ENCODE data around the gene AKT1. TPM values are rescaled to one million over a fixed set of nuclear protein-coding genes. Genes with fewer than 3 reads are reported as not detected.

The AKT1 gene
- total RNA-seq, 3 donors from 2014 or later = 107 to 124 (median 116) TPM

DNA sequence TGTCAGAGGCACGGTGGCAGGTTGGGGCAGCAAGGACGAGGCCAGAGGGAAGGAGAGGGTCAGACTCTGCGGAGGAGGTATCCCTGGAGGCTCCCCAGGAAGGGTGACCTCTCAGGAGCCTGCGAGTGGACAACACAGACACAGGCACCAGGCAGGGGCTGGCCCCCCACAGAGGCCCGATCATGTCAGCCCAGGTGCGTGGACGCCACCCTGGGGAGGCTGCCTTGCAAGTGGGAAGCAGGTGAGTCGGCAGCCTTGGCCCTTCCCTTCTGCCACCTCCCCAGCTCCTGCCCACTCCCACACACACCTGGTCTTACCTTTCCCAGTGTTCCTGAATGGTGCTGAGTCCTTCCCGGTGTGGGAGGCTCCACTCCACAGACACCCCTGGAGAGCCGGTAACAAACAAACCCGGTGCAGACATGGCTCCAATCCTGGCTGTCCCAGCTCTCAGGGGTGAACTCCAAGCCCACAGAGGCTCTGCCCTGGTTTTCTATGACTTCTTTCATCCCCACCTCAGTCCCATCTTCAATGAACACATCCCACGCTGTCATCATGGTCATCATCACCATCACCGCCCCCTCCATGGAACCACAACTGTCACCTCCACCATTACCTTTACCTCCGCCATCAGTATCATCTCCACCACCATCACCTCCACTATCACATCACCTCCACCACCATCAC, 10.5 kb upstream of the AKT1 start:
- no peak for ATAC-seq

DNA sequence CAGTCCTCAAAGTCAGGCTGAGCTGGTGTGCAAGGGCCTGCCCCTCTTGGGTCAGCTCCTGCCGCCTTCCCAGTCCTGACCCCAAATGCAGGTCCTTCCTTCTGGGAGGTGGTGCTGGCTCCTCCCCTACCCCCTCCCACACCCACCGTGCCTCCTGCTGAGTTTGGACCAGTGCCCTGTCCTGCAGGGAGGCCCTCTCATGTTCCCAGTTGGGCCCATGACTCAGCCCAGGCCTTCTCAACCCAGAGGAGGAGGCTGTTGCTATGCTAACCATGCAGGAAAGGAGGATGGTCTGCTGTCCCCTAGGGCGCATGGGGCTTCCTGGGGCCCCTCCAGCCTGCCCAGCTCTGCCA, 9.8 kb upstream of the AKT1 start:
- H3K27me3 Mint-ChIP-seq (ENCODE audit: low read depth) = no peaks in the 10 kb centered on the region
- peaks cover 13% of the 10 kb centered on the region for H3K4me1 Mint-ChIP-seq (ENCODE audit: low read depth)
- no peak overlapping the region for H3K4me3 Mint-ChIP-seq
- H3K9me3 Mint-ChIP-seq = no peaks in the 10 kb centered on the region
- ATAC-seq (no peak), DNase-seq (no peak)
- H3K36me3 Mint-ChIP-seq (ENCODE audit: insufficient read depth) = no peaks in the 10 kb centered on the region

More for the DNA sequence above, 10.5 kb upstream of the AKT1 start:
- H3K4me1 Mint-ChIP-seq (ENCODE audit: low read depth) = peaks cover 13% of the 10 kb centered on the region
- no peaks in the 10 kb centered on the region for H3K36me3 Mint-ChIP-seq (ENCODE audit: insufficient read depth)
- H3K9me3 Mint-ChIP-seq = no peaks in the 10 kb centered on the region
- DNase-seq = no peak
- no peaks in the 10 kb centered on the region for H3K27me3 Mint-ChIP-seq (ENCODE audit: low read depth)
- H3K4me3 Mint-ChIP-seq = no peak overlapping the region

- Mint-ChIP-seq H3K4me1 (ENCODE audit: low read depth) (peaks cover 15% of the 10 kb centered on the region), H3K27me3 (ENCODE audit: low read depth) (no peaks in the 10 kb centered on the region), H3K4me3 (no peak overlapping the region), H3K36me3 (ENCODE audit: insufficient read depth) (no peaks in the 10 kb centered on the region), H3K9me3 (no peaks in the 10 kb centered on the region)
- DNase-seq (no peak), ATAC-seq (no peak)
Measured at GRCh38 chr14:104804481-104805325, 9.2 kb upstream of the AKT1 start.

GRCh38 chr14:104803912-104804410, 8.4 kb upstream of the AKT1 start:
- ATAC-seq = no peak
- peaks cover 19% of the 10 kb centered on the region for H3K4me1 Mint-ChIP-seq (ENCODE audit: low read depth)
- H3K36me3 Mint-ChIP-seq (ENCODE audit: insufficient read depth) = no peaks in the 10 kb centered on the region
- H3K27me3 Mint-ChIP-seq (ENCODE audit: low read depth) = no peaks in the 10 kb centered on the region
- no peaks in the 10 kb centered on the region for H3K9me3 Mint-ChIP-seq
- H3K4me3 Mint-ChIP-seq = no peak overlapping the region
- no peak for DNase-seq

DNA sequence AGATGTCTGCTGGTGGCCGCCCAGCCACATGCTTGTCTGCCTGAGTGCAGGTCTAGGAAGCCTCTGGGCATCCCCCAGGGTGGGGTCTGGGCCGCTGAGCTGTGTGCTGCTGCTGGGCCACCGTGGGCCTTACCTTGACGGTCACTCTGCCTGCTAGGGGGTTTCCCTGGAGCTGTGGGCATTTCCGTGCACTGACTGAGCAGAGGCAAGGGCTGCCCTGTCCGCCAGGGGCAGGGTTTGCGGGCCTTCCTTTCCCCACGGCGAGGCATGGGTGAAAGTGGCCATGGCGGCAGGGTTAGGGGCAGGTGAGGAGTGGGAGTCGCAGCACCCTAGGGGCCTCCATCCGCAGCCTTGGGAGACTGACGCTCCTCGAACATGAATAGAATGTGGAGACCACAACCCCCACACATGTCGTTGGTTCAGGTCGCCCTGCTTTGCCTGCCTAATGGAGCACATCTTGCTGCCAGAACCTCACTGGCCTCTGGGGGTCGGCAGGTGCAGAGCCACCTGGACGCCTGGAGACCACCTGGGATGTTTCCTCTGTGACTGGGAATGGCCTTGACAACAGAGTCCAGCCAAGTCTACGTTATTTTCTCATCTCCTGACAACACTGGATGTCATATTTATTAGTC, 7.8 kb upstream of the AKT1 start:
- H3K36me3 Mint-ChIP-seq (ENCODE audit: insufficient read depth) = no peaks in the 10 kb centered on the region
- H3K9me3 Mint-ChIP-seq = no peaks in the 10 kb centered on the region
- no peaks in the 10 kb centered on the region for H3K27me3 Mint-ChIP-seq (ENCODE audit: low read depth)
- no peak overlapping the region for H3K4me3 Mint-ChIP-seq
- ATAC-seq = no peak
- H3K4me1 Mint-ChIP-seq (ENCODE audit: low read depth) = peaks cover 19% of the 10 kb centered on the region
- no peak for DNase-seq

- H3K4me3 Mint-ChIP-seq = peak overlapping the region; percentile 49
- H3K4me1 Mint-ChIP-seq (ENCODE audit: low read depth) = peaks cover 19% of the 10 kb centered on the region
- ATAC-seq = no peak
- H3K9me3 Mint-ChIP-seq = no peaks in the 10 kb centered on the region
- DNase-seq = no peak
- no peaks in the 10 kb centered on the region for H3K36me3 Mint-ChIP-seq (ENCODE audit: insufficient read depth)
- H3K27me3 Mint-ChIP-seq (ENCODE audit: low read depth) = no peaks in the 10 kb centered on the region
Measured at GRCh38 chr14:104802394-104803184, 7.0 kb upstream of the AKT1 start.

- no peaks in the 10 kb centered on the region for H3K36me3 Mint-ChIP-seq (ENCODE audit: insufficient read depth)
Measured at GRCh38 chr14:104801520-104802393, 6.2 kb upstream of the AKT1 start.

GRCh38 chr14:104800771-104801519, 5.4 kb upstream of the AKT1 start, which contains the start of gene ZBTB42:
Gene ZBTB42 (plus strand): TSS chr14:104801101. CDS start chr14:104801198, 97 bp downstream.
- Mint-ChIP-seq H3K4me1 (ENCODE audit: low read depth) (peaks cover 29% of the 10 kb centered on the region), H3K4me3 (peak within 1 kb of the TSS; percentile 84), H3K36me3 (ENCODE audit: insufficient read depth) (no peaks in the 10 kb centered on the region), H3K9me3 (no peaks in the 10 kb centered on the region), H3K27me3 (ENCODE audit: low read depth) (no peaks in the 10 kb centered on the region)
- DNase-seq (peak; percentile 65), ATAC-seq (peak; percentile 40 to 51)

More at GRCh38 chr14:104801520-104802393, 6.2 kb upstream of the AKT1 start:
- no peak for DNase-seq
- no peak for ATAC-seq
- Mint-ChIP-seq H3K4me3 (peak overlapping the region; percentile 84), H3K27me3 (ENCODE audit: low read depth) (no peaks in the 10 kb centered on the region), H3K9me3 (no peaks in the 10 kb centered on the region), H3K4me1 (ENCODE audit: low read depth) (peaks cover 22% of the 10 kb centered on the region)

DNA sequence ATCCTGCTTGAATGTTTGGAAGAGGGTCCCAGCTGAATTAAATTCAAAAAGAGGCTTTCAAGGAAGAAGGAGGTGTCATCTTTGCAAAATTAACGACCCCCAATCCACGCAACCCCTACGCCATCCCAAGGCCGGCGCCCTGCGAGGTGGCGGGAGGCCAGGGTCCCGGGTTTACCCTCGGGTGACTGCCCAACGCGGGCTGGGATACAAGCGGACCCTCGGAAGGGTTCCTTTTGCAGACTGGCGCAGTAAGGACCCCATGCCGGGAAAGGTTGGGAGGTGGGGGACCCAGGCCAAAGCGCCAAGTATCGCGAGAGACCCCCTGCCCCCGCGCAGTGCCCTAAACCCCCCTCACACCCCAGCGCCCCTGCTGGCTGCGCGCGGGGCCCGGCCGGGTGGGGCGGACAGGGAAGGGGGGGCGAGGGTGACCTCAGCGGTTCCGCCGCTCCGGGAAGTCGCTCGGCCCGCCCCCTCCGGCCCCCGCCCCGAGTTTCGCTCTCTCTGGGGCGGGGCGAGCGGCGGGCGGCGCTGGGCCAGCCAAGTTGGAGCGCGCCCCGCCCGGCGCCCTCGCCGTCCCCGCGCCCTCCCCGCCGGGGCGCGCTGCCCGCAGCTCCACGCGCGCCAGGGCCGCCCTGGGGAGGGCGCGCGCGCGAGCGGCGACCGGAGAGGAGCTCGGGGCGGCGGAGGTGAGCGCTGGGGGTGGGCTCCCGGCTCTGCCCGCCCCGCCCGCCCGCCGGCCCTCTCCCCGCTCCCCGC, 4.6 kb upstream of the AKT1 start:
- H3K4me1 Mint-ChIP-seq (ENCODE audit: low read depth) = peaks cover 30% of the 10 kb centered on the region
- peak overlapping the region; percentile 65 for H3K4me3 Mint-ChIP-seq
- DNase-seq = peak; percentile 83
- H3K36me3 Mint-ChIP-seq (ENCODE audit: insufficient read depth) = no peaks in the 10 kb centered on the region
- no peaks in the 10 kb centered on the region for H3K27me3 Mint-ChIP-seq (ENCODE audit: low read depth)
- H3K9me3 Mint-ChIP-seq = no peaks in the 10 kb centered on the region
- peak; percentile 69 to 76 for ATAC-seq

DNA sequence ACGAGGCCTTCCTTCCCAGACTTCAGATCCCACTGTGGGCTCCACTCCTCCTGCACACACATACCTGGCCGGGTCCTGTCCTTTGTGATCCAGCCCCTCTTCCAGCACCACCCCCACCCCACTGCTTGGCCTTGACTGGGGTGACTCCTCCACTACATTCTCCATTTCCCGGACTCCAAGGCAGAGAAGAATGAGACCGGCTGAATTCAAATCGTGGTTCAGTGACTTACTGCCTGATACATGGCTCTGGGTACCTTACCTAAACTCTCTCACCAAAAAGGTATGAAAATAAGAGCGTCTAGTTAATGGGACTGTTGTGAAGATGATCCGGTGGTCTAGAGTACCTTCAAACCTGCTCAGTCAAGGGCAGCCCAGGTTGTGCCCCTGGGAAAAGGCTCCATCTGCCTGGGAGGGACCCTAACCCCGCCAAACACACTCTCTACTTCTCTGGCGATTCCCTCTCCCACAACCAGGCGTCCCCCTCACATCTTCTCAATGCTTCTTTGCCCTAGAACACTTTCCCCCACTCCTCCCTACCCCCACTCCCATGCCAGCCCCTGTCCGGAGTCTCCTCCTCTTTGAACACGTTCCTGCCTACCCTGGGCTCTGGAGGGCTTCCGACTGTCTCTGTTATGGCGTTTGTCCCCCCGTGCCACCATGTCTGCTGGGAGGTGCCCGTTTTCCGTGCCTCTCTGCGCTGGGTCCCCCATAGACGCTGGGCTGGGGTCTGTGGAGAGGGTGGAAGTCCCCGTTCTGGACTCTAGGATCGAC, 3.9 kb upstream of the AKT1 start:
- H3K9me3 Mint-ChIP-seq = no peaks in the 10 kb centered on the region
- DNase-seq = no peak
- H3K27me3 Mint-ChIP-seq (ENCODE audit: low read depth) = no peaks in the 10 kb centered on the region
- H3K36me3 Mint-ChIP-seq (ENCODE audit: insufficient read depth) = no peaks in the 10 kb centered on the region
- H3K4me1 Mint-ChIP-seq (ENCODE audit: low read depth) = peaks cover 33% of the 10 kb centered on the region
- no peak for ATAC-seq
- H3K4me3 Mint-ChIP-seq = peak overlapping the region; percentile 65

DNA sequence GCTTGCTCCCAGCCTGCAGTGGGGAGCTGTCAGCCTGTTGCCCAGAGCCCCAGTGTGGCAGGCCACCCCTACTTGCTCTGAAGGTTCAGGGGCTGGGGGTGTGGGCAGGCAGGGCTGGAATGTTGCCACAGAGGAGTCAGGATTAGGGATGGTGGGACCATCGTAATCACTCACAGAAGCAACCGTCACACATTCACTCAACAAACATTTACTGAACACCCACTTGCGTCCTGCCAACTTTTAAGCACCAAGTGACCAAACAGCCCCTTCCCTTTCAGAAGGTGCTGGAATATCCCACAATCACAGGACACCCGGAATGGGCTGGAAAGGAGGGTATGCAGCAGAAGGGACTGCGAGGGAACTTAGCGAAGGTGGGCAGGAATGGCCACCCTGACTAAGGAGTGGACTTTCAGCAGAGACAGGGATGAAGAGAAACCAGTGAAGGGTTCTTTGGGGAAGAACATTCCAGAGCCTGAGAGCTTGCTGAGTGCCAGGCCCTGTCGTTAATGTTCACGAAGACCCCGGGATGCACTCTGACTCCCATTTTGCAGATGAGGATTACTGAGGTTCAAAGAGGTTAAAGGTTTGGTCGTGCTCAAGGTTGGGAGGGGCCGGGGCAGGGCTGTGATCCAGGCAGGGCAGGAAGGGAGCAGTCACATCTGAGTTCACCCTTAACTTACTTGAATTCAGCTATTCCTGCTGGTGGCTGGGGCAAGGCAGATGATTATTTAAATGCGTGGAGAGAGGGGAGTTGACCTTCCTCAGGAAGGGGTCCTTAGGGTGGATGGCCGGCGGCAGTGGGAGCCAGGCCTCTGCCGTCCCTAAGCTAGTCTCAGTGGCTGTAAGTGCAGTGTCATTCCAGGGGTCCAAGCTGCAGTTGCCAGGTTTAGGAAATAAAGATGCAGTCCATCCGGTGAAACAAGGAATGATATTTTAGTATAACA, 3.0 kb upstream of the AKT1 start:
- peak overlapping the region; percentile 65 for H3K4me3 Mint-ChIP-seq
- no peaks in the 10 kb centered on the region for H3K9me3 Mint-ChIP-seq
- H3K27me3 Mint-ChIP-seq (ENCODE audit: low read depth) = no peaks in the 10 kb centered on the region
- ATAC-seq (no peak), DNase-seq (no peak)
- peaks cover 40% of the 10 kb centered on the region for H3K4me1 Mint-ChIP-seq (ENCODE audit: low read depth)
- no peaks in the 10 kb centered on the region for H3K36me3 Mint-ChIP-seq (ENCODE audit: insufficient read depth)
